GM23248 (cell line): Measurements from ENCODE around the gene CDK13. TPM values are rescaled to one million over a fixed set of nuclear protein-coding genes. Genes with fewer than 3 reads are reported as not detected.
A peak's percentile ranks its signal among the peaks of the same experiment; 100 is the strongest.

Experiments used
- DNase-seq: peaks from one replicate; pipeline ENCODE4 v3.0.0-alpha.2; 2015
- H2AFZ ChIP-seq: fragments of 200-600 bp; sonication (generic); 2 replicates; pipeline ENCODE4 v1.6.1; 2016; ENCODE audit warnings: antibody characterized with exemption
- H3F3A ChIP-seq: fragments of 200-600 bp; sonication (generic); 2 replicates; pipeline ENCODE4 v1.6.1; 2016; ENCODE audit warnings: mild to moderate bottlenecking, antibody characterized with exemption, mixed run types; ENCODE audit not compliant: insufficient read depth
- H3K27ac ChIP-seq: fragments of 200-600 bp; sonication (generic); 2 replicates; pipeline ENCODE4 v1.5.1; 2016; ENCODE audit warnings: mild to moderate bottlenecking
- H3K27me3 ChIP-seq: fragments of 200-600 bp; sonication (generic); replicated peaks from 2 replicates; pipeline ENCODE4 v1.6.1; 2016; ENCODE audit warnings: mild to moderate bottlenecking; ENCODE audit not compliant: insufficient read depth
- H3K36me3 ChIP-seq: fragments of 200-600 bp; sonication (generic); 2 replicates; pipeline ENCODE4 v1.6.1; 2016; ENCODE audit warnings: low read depth, mild to moderate bottlenecking
- H3K4me1 ChIP-seq: fragments of 200-600 bp; sonication (generic); 2 replicates; pipeline ENCODE4 v1.6.1; 2016; ENCODE audit warnings: mild to moderate bottlenecking; ENCODE audit not compliant: insufficient read depth
- H3K4me2 ChIP-seq: fragments of 200-600 bp; sonication (generic); one replicate; pipeline ENCODE4 v1.6.1; 2016; ENCODE audit warnings: mild to moderate bottlenecking; ENCODE audit not compliant: unreplicated experiment
- H3K4me3 ChIP-seq: fragments of 200-600 bp; sonication (generic); 2 replicates; pipeline ENCODE4 v1.5.1; 2016; ENCODE audit warnings: mild to moderate bottlenecking
- H3K79me2 ChIP-seq: fragments of 200-600 bp; sonication (generic); 2 replicates; pipeline ENCODE4 v1.6.1; 2016; ENCODE audit warnings: mild to moderate bottlenecking; ENCODE audit not compliant: insufficient read depth
- H3K9ac ChIP-seq: fragments of 200-600 bp; sonication (generic); 2 replicates; pipeline ENCODE4 v1.6.1; 2016; ENCODE audit warnings: mild to moderate bottlenecking
- H3K9me2 ChIP-seq: fragments of 200-600 bp; sonication (generic); 2 replicates; pipeline ENCODE4 v1.6.1; 2016; ENCODE audit warnings: mixed run types, mild to moderate bottlenecking, moderate library complexity; ENCODE audit not compliant: insufficient read depth
- H3K9me3 ChIP-seq: fragments of 200-600 bp; sonication (generic); one replicate; pipeline ENCODE4 v1.6.1; 2017; ENCODE audit warnings: low read depth
- H4K20me1 ChIP-seq: fragments of 200-600 bp; sonication (generic); 2 replicates; pipeline ENCODE4 v1.6.0; 2016; ENCODE audit not compliant: insufficient read depth
- EZH2 ChIP-seq: fragments of 200-600 bp; sonication (generic); IDR thresholded peaks from 2 replicates; pipeline ENCODE4 v1.6.1; 2018; ENCODE audit warnings: antibody characterized with exemption, mild to moderate bottlenecking; ENCODE audit not compliant: insufficient read depth, poor library complexity, severe bottlenecking
- EZH2phosphoT487 ChIP-seq: fragments of 200-600 bp; sonication (generic); IDR thresholded peaks from 2 replicates; pipeline ENCODE4 v1.6.1; 2018; ENCODE audit warnings: antibody characterized with exemption, moderate library complexity, mild to moderate bottlenecking, low read depth; ENCODE audit not compliant: insufficient read depth
- WGBS, 2 experiments: methylation state at CpG; one replicate each; pipeline ENCODE4 v1.1.6; 2015 to 2017; ENCODE audit warnings: low lambda C conversion rate in 2 of 2, low coverage in 1 of 2; ENCODE audit errors: missing lambda C conversion rate in 2 of 2; 5-methylcytosine and 5-hydroxymethylcytosine counted together
- in situ Hi-C: fragments of 300-500 bp; cut with MboI; formaldehyde crosslinking; loops from 2 replicates; pipeline ENCODE4 v1.15.0; 2020
- polyA plus RNA-seq: library from polyadenylated mRNA; unstranded; fragments of >200 nt; fragmentation: Nextera tagmentation; extraction: Ambion mirVana; gene quantifications from 2 replicates; pipeline ENCODE4 v1.2.1, GENCODE V29; 2016
- total RNA-seq: library from RNA; depleted of rRNA; stranded (reverse); fragments of >200 nt; shearing (Covaris generic); gene quantifications from 2 replicates; pipeline ENCODE4 v1.2.3, GENCODE V29; 2014

Gene CDK13
- total and polyA plus RNA-seq, 2 experiments from 2014 or later = 13.3 to 41.4 TPM

DNA sequence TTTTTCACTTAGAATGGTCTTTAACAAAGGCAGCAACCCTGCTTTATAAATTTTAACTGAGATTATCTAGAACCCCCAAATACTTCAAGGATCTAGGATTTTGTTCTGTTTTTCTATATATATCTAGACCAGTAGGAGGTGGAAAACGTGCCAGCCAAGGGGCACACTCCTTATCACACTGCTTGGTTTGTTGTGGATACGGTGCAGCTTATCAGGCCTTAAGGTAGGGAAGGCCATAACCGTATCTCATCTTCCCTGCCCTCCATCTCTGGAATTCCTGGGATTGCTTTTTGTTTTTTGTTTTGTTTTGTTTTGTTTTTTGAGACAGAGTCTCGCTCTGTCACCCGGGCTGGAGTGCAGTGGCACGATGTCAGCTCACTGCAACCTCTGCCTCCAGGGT lies 109.0 kb downstream of the CDK13 start:
- WGBS, 2 experiments = 96 to 98% methylated on average over 6 of the region's 6 CpGs
- no peak for DNase-seq
- H3K36me3 ChIP-seq = peaks cover 12% of the 10 kb centered on the region
- H3F3A ChIP-seq = no peaks in the 10 kb centered on the region
- peaks cover 27% of the 10 kb centered on the region for H3K79me2 ChIP-seq
- H3K9me3 ChIP-seq = no peaks in the 10 kb centered on the region
- in situ Hi-C loops = loop anchor here (10.0 to 25.0 kb wide), 2 partner anchors 164 to 472 kb away; no protein-coding TSS in a partner anchor
- H3K4me2 ChIP-seq = no peak overlapping the region
- TF ChIP-seq EZH2 = no peak
- TF ChIP-seq EZH2phosphoT487 = no peak
- H3K9me2 ChIP-seq = no peaks in the 10 kb centered on the region
- H3K4me1 ChIP-seq = no peaks in the 10 kb centered on the region
- peak overlapping the region; percentile 27; the same call in 1 of the 2 replicates for H3K27ac ChIP-seq
- no peaks in the 10 kb centered on the region for H3K27me3 ChIP-seq
- no peak overlapping the region for H2AFZ ChIP-seq
- no peak overlapping the region for H3K4me3 ChIP-seq
- H4K20me1 ChIP-seq = no peaks in the 10 kb centered on the region
- H3K9ac ChIP-seq = peak overlapping the region; percentile 15; the same call in 1 of the 2 replicates

DNA sequence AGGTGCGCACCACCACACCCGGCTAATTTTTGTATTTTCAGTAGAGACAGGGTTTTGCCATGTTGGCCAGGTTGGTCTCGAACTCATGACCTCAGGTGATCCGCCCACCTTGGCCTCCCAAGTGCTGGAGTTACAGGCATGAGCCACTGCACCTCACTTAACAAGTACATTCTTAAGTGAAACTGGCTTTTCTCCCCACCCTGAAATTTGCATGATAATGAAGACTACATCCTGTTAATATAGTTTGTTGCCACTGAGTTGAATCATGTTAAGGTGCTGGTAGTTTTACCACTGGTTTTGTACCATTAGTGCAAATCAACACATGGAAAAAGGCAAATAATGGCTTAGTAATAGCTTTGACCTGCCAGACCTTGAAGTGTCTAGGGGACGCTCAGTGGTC lies 122.2 kb downstream of the CDK13 start:
- Histone ChIP-seq H3K4me3 (no peak overlapping the region), H3K79me2 (no peaks in the 10 kb centered on the region), H2AFZ (no peak overlapping the region), H3K36me3 (peaks cover 12% of the 10 kb centered on the region; the same call in 1 of the 2 replicates), H3F3A (0 out of 2 replicates have a peak, but pooled peaks cover 4% of the 10 kb centered on the region), H3K9me3 (no peaks in the 10 kb centered on the region), H3K4me2 (no peak overlapping the region), H3K9ac (no peak overlapping the region), H3K4me1 (no peaks in the 10 kb centered on the region), H3K27me3 (no peaks in the 10 kb centered on the region), H3K27ac (no peak overlapping the region), H4K20me1 (no peaks in the 10 kb centered on the region), H3K9me2 (no peaks in the 10 kb centered on the region)
- no peak for DNase-seq
- in situ Hi-C loops = loop anchor here (25.0 kb wide), 1 partner anchor 485 kb away; no protein-coding TSS in a partner anchor
- WGBS, 2 experiments = 94 to 96% methylated on average over 5 of the region's 5 CpGs
- TF ChIP-seq EZH2 (no peak), EZH2phosphoT487 (no peak)

DNA sequence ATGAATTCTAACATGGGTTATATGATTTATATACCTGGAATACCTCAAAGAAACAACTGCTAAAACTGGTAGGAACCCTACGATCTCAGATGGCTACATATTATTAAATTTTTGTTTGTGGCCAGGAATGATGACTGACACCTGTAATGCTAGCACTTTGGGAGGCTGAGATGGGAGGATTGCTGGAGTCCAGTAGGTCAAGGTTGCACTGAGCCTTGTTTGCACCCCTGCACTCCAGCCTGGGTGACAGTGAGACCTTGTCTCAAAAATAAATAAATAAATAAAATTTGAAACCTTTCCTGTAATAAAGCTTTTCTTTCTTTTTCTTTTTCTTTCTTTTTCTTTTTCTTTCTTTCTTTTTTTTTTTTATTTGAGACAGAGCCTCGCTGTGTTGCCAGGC lies 123.2 kb downstream of the CDK13 start:
- H4K20me1 ChIP-seq = no peaks in the 10 kb centered on the region
- no peak overlapping the region for H3K4me3 ChIP-seq
- no peak overlapping the region for H3K9ac ChIP-seq
- no peak for DNase-seq
- H3K4me2 ChIP-seq = no peak overlapping the region
- H3K27me3 ChIP-seq = no peaks in the 10 kb centered on the region
- H2AFZ ChIP-seq = no peak overlapping the region
- H3K4me1 ChIP-seq = no peaks in the 10 kb centered on the region
- H3K9me2 ChIP-seq = no peaks in the 10 kb centered on the region
- in situ Hi-C loops = loop anchor here (25.0 kb wide), 1 partner anchor 486 kb away; no protein-coding TSS in a partner anchor
- H3K9me3 ChIP-seq = no peaks in the 10 kb centered on the region
- TF ChIP-seq EZH2 (no peak), EZH2phosphoT487 (no peak)
- 0 out of 2 replicates have a peak, but pooled peaks cover 4% of the 10 kb centered on the region for H3K79me2 ChIP-seq
- H3F3A ChIP-seq = 0 out of 2 replicates have a peak, but pooled peaks cover 4% of the 10 kb centered on the region
- 100% methylated on average over 2 of the region's 2 CpGs for WGBS, 2 experiments
- H3K36me3 ChIP-seq = peaks cover 12% of the 10 kb centered on the region; the same call in 1 of the 2 replicates
- H3K27ac ChIP-seq = no peak overlapping the region

DNA sequence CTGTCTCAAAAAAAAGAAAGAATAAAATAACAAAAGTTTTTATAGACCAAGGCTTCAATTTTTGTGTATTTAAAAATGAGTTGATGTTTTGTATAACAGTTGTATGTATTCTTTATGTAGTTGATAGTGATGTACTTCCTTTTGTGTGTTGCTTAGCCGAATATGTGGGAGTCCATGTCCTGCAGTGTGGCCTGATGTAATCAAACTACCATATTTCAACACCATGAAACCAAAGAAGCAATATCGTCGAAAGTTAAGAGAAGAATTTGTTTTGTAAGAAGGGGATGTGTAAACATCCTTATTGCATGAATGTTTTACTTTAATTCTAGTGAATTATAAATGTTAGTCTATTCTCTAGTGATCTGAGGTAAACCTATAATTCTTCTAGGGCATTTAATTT lies 127.8 kb downstream of the CDK13 start:
- TF ChIP-seq EZH2 = no peak
- TF ChIP-seq EZH2phosphoT487 = no peak
- H3K9ac ChIP-seq = no peak overlapping the region
- H3K4me3 ChIP-seq = no peak overlapping the region
- H3K9me2 ChIP-seq = no peaks in the 10 kb centered on the region
- DNase-seq = no peak
- H3K4me1 ChIP-seq = no peaks in the 10 kb centered on the region
- 0 out of 2 replicates have a peak, but pooled peaks cover 4% of the 10 kb centered on the region for H3K79me2 ChIP-seq
- no peaks in the 10 kb centered on the region for H4K20me1 ChIP-seq
- no peak overlapping the region for H3K27ac ChIP-seq
- peaks cover 10% of the 10 kb centered on the region for H3K36me3 ChIP-seq
- no peaks in the 10 kb centered on the region for H3K9me3 ChIP-seq
- H3K27me3 ChIP-seq = no peaks in the 10 kb centered on the region
- no peak overlapping the region for H3K4me2 ChIP-seq
- in situ Hi-C loops = no loop called here
- H3F3A ChIP-seq = 0 out of 2 replicates have a peak, but pooled peaks cover 4% of the 10 kb centered on the region
- 93 to 96% methylated on average over 3 of the region's 3 CpGs for WGBS, 2 experiments
- H2AFZ ChIP-seq = no peak overlapping the region

DNA sequence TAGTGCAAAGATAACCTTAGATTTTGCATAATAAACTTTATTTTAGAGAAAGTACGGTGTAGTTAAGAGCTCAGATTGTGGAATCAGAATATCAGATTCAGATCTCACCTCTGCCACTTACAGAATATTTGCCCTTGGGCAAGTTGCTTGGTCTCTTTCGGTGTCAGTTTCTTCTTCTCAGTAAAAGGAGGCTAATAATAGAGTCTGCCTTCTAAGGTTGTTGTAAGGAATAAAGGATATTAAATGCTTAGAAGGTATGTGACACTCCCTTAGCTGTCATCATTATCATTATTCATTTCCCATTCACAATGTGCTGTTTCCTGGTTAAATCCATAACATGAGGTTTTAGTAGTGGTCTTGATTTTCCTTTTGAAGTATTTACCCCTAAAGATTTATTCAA lies 142.1 kb downstream of the CDK13 start:
- peaks cover 11% of the 10 kb centered on the region; the same call in 1 of the 2 replicates for H3F3A ChIP-seq
- WGBS, 2 experiments = 63 to 81% methylated on average over 2 of the region's 2 CpGs
- no peaks in the 10 kb centered on the region for H3K79me2 ChIP-seq
- TF ChIP-seq EZH2phosphoT487 (no peak), EZH2 (no peak)
- in situ Hi-C loops = no loop called here
- H3K27ac ChIP-seq = no peak overlapping the region
- peaks cover 52% of the 10 kb centered on the region; the same call in 1 of the 2 replicates for H3K36me3 ChIP-seq
- H3K4me3 ChIP-seq = no peak overlapping the region
- no peaks in the 10 kb centered on the region for H3K9me3 ChIP-seq
- H3K9ac ChIP-seq = no peak overlapping the region
- no peaks in the 10 kb centered on the region for H3K4me1 ChIP-seq
- H3K9me2 ChIP-seq = no peaks in the 10 kb centered on the region
- no peaks in the 10 kb centered on the region for H4K20me1 ChIP-seq
- H2AFZ ChIP-seq = no peak overlapping the region
- H3K4me2 ChIP-seq = no peak overlapping the region
- DNase-seq = no peak
- H3K27me3 ChIP-seq = no peaks in the 10 kb centered on the region
